Measurements from ENCODE around the gene CD82.
"Not testable (repeated sequence)": the region's sequence is repeated elsewhere in the genome, so short reads cannot be mapped to it uniquely, and the experiment has no call there.

Gene CD82

GRCh38 chr11:44559940-44560300 lies 5.5 kb upstream of the CD82 start:
- not testable (repeated sequence) for DNase-seq (ENCODE audit: low read depth)

DNA sequence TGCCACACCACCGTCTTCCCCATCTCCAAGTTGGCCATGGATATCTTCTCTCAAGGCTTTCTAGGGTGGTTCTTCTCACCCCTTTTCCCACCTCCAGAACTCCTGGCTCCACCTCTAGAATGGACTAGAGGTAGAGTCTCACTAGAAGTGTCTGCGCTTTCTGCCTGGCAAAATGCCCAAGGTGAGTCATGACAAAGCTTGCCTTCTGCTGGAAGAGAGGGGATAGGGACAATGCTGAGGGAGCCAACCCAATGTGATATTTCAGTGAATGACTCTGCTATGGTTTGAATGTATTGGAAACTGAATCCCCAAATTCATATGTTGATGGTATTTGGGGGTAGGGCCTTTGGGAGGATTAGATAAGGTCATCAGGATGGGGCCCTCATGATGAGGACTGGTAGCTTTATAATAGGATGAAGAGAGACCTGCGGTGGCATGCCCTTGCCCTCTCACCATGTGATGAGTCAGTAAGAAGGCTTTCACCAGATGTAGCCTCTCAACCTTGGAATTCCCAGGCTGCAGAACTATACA lies 4.1 kb upstream of the CD82 start:
- DNase-seq (ENCODE audit: low read depth) = peak; percentile 59

- no peak for DNase-seq (ENCODE audit: low read depth)
These were observed 3.3 kb upstream of the CD82 start for GRCh38 chr11:44561964-44562734.

DNA sequence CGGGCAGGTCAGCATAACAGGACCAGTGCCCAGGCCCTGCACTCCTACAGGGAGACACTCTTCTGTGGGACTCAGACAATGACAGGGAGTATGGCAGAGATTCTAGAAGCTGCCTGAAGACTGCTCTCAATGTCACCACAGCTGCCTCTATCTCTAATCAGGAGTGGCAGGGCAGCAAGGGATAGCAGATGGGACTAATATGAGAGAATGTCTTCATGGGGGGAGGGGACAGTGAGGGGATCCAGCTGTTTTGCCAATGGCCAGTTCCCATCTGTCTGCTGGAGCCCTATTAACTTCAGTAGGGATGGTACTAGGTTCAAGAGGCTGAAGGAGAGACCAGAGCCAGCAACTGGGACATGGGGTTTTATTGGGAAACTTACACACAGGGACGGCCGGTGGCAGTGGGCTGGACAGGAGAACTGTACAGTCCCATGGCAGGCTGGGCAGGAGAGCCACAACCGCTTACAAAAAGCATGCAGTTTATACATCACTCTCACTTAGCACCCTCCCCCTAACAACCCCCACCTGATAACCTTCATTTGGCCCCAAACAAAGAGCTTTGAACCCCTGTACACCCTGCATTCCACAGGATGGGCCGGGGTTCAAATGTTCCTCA lies 2.5 kb upstream of the CD82 start:
- no peak for DNase-seq (ENCODE audit: low read depth)

- DNase-seq (ENCODE audit: low read depth) = no peak
These were observed 1.8 kb upstream of the CD82 start for GRCh38 chr11:44563711-44564110.

GRCh38 chr11:44564166-44564565 lies 1.3 kb upstream of the CD82 start:
- DNase-seq (ENCODE audit: low read depth) = no peak

DNA sequence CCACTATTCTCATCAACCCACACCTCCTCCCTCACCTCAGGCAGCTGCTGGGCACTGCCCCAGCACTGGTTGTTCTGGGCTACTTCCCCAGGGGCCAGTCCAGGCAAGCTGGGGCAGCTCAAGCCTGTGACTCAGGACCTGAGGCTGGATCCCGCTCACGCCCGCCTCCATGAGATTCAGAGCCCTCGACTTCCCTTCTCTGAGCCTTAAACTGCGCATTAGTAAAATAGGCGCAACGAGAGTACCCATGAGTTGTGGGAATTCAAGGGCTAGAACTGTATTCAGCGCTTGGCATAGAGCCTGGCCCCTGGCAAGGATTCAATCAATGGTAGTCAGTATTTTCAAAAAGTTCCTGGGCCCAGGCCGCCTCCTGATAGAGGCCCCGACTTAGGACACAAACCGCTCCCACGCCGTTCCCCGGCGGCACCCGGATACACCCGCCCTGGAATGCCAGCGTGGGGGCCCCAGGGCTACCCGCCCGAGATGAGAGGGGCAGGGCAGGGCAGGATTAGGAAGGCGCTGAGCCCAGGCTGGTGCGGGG lies 723 bp upstream of the CD82 start:
- peak; percentile 79 for DNase-seq (ENCODE audit: low read depth)

DNA sequence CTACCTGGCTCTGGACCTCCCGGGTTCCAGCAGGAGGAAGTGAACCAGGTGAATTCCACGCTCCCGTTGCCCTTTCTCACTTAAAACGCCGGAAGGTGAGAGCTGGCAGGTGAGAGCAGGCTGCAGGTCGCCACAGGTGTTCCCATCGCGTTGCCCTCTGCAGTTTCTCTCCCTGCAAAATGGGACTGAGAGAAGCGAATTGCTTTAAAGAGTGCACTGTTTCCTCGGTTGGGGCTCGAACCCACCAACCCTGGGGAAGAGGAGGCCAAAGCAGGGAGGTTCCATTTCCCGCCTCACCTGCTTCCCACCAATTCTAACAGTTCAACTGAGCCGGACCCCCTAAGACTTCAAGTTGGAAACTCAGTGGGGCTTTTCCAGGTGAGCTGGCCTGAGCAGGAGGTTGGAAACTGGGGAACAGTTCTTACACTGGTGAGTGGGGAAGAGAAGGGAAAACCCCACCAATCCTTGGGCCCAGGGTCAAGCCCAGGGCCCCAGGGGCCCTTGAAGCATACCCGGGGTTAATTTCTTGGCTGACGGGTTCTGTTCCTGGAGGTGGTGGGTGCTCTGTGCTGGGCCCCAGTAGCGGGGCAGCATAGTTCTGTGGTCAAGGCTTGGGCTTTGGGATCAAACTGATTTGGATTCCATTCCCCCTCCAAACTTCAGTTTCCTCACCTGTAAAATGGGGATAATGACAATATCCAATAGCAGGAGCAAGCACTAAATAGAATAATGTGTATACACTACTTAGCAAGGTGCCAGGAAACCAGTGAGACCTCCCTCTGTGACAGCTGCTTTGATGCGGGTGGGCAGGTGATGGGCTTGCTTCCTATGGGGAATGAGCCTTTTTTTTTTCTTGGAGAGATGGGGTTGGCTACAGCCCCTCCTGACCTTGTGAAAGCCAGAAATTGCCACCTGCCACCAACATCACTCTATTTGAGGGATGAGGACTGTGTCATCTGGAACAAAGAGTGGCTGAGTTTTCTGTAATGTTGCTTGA lies 788 bp downstream of the CD82 start:
- no peak for DNase-seq (ENCODE audit: low read depth)

GRCh38 chr11:44566952-44567875 lies 1.8 kb downstream of the CD82 start:
- DNase-seq (ENCODE audit: low read depth) = no peak

DNA sequence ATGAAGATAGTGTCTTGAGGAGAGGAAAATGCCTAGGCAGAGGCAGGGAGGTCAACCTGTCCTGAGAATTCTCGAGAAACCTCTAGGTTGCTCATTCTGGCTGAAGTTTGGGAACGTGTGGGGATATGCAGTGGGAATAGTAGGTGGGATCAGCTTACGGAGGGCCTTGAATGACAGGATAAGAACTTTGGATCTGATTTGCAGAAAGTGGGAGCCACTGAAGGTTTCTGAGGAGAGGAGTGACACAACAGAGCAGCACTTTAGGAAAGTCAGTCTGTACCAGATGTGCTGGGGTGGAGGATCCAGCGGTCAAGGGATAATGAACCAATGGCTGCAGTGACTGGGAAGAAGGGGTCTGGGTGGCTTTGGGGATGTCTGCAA lies 2.4 kb downstream of the CD82 start:
- DNase-seq (ENCODE audit: low read depth) = no peak

DNA sequence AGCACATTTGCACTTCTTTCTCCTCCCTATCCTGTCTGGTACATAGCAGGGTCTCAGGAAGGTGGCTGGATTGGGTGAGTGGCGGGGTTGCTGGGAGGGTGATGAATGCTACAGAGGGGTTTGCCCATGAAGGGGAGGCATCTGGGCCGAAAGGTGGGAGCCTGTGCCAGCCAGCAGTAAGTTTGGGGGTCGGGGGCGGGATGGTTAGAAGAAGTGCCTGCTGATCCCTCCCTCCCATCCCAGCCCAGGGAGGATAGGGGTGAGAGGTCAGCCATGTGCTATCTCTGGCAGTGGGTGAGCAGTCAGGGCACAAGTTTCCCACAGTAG lies 2.8 kb downstream of the CD82 start:
- no peak for DNase-seq (ENCODE audit: low read depth)

- peak; percentile 73 for DNase-seq (ENCODE audit: low read depth)
These were observed 3.4 kb downstream of the CD82 start for GRCh38 chr11:44568658-44569473.

DNA sequence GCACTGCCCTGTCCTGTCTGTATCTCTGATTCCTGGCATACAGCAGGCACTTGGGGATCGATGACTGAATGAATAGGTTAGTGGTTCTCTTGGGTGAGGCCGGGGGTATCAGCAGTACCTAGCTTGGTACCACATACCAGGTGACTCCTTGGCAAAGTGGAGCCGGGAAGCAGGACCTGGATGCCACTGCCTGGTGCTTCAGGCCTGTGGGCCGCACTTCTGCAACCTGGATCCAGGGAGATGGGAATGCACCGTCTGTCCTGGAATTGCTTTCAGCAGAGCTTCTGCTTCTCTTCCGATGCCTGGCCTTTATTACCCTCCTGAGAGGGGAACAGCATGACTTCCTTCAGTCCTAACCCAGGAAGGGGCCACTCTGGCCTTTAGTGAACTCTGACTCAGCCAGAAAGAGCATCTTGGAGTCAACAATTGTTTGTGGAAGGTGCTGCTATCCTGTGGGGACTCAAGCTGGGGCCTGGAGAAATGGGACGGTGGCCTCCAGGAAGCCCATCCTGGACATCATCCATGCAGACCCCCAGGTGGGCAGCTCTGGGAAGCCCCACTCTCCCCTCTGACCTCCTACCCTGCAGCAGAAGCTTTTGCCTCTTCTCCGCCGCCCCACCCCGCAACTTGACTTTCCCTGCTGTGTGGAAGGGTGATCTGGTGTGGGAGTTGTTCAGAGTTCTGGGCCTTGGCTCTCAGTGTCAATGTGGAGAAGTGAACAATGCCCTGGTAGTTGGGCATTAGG lies 5.1 kb downstream of the CD82 start:
- DNase-seq (ENCODE audit: low read depth) = no peak

DNA sequence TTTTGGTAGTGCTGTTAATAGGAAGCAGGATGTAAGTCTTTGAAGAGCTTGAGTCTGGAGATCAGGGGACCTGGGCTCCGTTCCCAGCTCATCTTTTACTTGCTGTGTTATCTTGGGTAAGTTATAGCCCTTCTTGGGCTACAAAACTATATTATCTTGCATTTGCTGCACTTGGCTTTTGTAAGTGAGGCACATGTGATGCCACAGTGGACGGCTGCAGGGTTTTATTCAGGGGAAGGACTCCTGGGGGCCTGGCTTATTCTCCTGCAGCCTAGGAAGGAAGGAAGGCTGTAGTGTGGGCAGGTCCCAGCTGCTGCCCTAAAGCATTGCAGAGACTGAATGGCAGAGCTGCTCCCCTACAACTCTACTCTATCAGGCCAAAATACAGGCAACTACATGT lies 6.4 kb downstream of the CD82 start:
- DNase-seq (ENCODE audit: low read depth) = no peak

- DNase-seq (ENCODE audit: low read depth) = no peak
These were observed 7.0 kb downstream of the CD82 start for GRCh38 chr11:44572436-44572835.

- no peak for DNase-seq (ENCODE audit: low read depth)
These were observed 7.4 kb downstream of the CD82 start for GRCh38 chr11:44572884-44573283.

DNA sequence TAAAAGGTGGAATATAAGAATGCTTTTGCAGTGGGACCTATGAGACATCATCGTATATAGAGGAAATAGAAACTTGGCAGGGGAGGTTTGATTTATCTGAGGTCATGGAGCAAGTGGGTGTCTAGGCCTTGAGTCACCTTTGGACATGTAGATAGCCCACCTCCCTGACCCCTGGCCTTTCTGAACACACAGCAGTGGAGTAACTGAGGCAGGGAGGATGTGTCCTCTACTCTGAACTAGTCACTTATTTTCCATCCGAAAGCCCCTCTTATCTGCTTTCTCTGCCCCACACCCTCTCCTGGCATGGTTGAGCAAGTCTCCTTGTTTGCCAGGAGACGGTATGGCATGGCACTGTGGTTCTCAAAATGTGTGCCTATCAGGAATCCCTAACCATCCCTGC lies 7.9 kb downstream of the CD82 start:
- no peak for DNase-seq (ENCODE audit: low read depth)

DNA sequence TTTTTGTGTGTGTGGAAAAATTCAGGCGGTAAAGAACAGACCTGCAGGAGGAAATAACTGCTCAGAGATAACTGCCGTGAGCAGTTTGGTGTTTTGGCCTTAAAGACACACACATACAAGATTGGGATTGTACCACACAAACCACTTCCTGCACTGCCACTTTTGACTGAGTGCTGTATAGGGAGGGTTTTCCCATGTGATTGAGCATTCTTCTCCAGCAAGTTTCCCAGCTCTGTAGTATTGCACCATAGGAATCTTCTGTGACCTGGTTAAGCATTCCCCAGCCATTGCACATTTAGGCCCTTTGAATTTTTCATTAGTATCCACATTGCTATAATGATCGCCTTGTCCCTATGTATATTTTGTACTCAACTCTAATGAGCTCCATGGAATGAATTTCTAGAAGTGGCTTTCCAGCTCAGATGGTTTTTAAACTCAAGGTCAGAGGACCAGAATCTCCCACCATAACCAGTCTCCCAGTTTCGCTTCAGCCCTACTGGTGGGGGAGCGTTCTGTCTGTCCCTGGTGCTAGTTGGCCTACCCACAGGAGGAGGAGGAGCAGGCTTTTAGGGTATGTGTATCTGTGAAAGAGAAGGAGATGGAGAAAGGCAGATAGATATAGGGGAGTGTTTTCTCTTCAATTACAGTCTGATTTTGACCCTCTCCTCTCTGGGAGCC lies 9.3 kb downstream of the CD82 start:
- peak; percentile 82 for DNase-seq (ENCODE audit: low read depth)

DNA sequence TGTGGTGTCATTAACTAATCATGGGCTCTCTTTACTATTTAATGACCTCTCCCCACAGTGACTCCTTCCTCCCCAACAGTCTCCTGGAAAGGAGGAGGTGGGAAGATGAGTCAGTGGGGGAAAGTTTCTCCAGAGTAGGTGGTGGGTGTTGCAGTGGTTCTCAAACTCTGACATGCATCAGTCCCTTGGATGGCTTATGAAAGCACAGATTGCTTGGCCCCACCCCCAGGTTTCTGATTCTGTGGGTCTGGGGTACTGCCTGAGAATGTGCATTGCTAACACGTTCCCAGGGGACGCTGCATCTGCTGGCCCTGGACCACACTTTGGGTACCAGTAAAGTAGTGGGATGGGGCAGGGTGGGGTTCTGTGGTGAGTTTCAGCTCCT lies 9.8 kb downstream of the CD82 start:
- peak; percentile 43 for DNase-seq (ENCODE audit: low read depth)

Data from HS-5 (cell line).